Right atrium auricular region (tissue), 2 donors: ENCODE results near the gene STON1. TPM values are rescaled to one million over a fixed set of nuclear protein-coding genes. Genes with fewer than 3 reads are reported as not detected.
"Not testable (repeated sequence)": the region's sequence is repeated elsewhere in the genome, so short reads cannot be mapped to it uniquely, and the experiment has no call there.

ENCODE experiments used
- DNase-seq: peaks from one replicate; pipeline ENCODE4 v3.0.0-alpha.2; 2019; ENCODE audit warnings: low spot score
- H3K27ac ChIP-seq, 2 donors: fragments of 200-600 bp; sonication (generic); 1 replicate in 1 of 2; 2 replicates in 1 of 2; pipeline ENCODE4 v1.5.1; 2016 to 2019
- H3K27me3 ChIP-seq, 2 donors: fragments of 200-600 bp; sonication (generic); one replicate each; pipeline versions ENCODE4 v1.5.1 to v1.6.0; 2017 to 2019
- H3K36me3 ChIP-seq: fragments of 200-600 bp; sonication (generic); one replicate; pipeline ENCODE4 v1.5.1; 2016
- H3K4me1 ChIP-seq, 2 donors: fragments of 200-600 bp; sonication (generic); one replicate each; pipeline versions ENCODE4 v1.5.1 to v1.6.0; 2017 to 2019
- H3K4me3 ChIP-seq, 2 donors: fragments of 200-600 bp; sonication (generic); 1 replicate in 1 of 2; 2 replicates in 1 of 2; pipeline ENCODE4 v1.5.1; 2017 to 2019; ENCODE audit warnings: mild to moderate bottlenecking in 1 of 2, moderate library complexity in 1 of 2
- H3K9me3 ChIP-seq, 2 donors: fragments of 200-600 bp; sonication (generic); one replicate each; pipeline ENCODE4 v1.5.1; 2019
- total RNA-seq, 2 donors: library from RNA; depleted of rRNA; stranded (reverse); fragments of >200 nt; gene quantifications; one replicate each; pipeline ENCODE4 v1.1.0, GENCODE V29; 2016
- TF ChIP-seq, protein P1 (sequence below), 2 donors: fragments of 200-600 bp; sonication (generic); IDR thresholded peaks; one replicate each; pipeline ENCODE4 v1.5.1; 2019; ENCODE audit warnings: antibody characterized with exemption in 2 of 2

STON1 gene
- total RNA-seq, 2 donors from 2014 or later: 6.4 to 15.9 TPM

DNA sequence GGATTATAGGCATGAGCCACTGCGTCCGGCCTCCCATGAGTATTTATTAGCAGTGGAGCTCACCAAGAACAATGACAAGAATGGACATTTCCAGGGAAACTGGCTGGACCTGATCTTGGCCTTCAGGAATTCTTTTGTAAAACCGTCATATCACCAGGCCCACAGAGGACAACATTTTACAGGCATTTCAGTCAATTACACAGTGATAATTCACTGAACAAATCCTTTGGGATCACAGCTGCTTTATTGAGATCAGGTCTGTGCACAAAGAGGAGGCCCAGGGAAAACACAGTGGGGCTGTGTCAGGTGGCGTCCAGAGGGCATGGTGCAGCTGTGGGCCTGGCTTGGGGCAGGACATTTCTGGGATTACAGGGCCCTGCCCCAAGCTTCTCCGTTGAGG, 57.6 kb downstream of the STON1 start:
- no peaks in the 10 kb centered on the region for H3K27me3 ChIP-seq
- TF ChIP-seq, protein P1, sequence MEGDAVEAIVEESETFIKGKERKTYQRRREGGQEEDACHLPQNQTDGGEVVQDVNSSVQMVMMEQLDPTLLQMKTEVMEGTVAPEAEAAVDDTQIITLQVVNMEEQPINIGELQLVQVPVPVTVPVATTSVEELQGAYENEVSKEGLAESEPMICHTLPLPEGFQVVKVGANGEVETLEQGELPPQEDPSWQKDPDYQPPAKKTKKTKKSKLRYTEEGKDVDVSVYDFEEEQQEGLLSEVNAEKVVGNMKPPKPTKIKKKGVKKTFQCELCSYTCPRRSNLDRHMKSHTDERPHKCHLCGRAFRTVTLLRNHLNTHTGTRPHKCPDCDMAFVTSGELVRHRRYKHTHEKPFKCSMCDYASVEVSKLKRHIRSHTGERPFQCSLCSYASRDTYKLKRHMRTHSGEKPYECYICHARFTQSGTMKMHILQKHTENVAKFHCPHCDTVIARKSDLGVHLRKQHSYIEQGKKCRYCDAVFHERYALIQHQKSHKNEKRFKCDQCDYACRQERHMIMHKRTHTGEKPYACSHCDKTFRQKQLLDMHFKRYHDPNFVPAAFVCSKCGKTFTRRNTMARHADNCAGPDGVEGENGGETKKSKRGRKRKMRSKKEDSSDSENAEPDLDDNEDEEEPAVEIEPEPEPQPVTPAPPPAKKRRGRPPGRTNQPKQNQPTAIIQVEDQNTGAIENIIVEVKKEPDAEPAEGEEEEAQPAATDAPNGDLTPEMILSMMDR (IDR thresholded peaks at IDR 0.05): no peak
- H3K4me1 ChIP-seq: no peaks in the 10 kb centered on the region

DNA sequence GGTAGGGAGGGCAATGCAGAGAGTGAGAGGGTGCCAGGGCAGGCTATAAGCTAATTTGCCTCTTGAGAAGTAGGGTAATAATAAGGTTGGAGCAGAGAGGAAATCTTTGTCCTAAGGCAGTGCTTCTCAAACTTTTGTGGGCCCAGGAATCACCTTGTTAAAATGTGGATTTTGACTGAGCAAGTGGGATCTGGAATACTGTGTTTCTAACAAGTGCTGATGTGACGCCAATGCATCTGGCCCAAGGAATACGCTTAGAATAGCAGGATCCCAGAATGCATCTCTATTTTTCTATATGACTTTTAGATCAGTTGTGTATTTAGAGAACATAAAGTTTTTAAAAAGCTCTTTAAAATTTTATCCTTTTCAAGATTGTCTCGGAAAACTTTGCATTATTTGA, 58.0 kb downstream of the STON1 start:
- Histone ChIP-seq H3K36me3 (peaks cover 9% of the 10 kb centered on the region), H3K4me3 (no peak overlapping the region), H3K4me1 (no peaks in the 10 kb centered on the region), H3K27me3 (no peaks in the 10 kb centered on the region), H3K9me3 (no peaks in the 10 kb centered on the region), H3K27ac (no peak overlapping the region)
- DNase-seq: no peak
- TF ChIP-seq, protein P1 (IDR thresholded peaks at IDR 0.05): no peak

More for the DNA sequence above, 57.6 kb downstream of the STON1 start:
- peaks cover 9% of the 10 kb centered on the region for H3K36me3 ChIP-seq
- no peaks in the 10 kb centered on the region for H3K9me3 ChIP-seq
- no peak for DNase-seq
- H3K4me3 ChIP-seq: no peak overlapping the region
- H3K27ac ChIP-seq: no peak overlapping the region

DNA sequence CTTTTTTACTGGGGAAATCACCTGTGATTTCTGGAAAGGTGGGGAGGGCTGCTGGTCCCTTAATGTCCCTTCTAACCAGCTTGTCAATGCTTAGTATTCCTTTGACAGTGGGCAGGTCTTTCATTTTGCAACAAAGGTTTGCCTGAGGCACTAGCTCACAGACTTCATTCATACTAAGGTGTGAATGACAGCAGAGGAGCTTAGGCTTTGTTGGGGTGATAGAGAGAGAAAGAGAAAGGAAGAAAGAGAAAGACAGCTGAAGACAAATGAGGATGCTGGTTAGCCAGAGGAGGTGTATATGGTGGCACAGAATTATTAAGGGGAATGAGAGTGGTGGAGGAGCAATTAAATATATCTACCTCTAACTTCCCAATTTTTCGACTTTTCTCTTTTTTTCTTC, 58.8 kb downstream of the STON1 start:
- Histone ChIP-seq H3K27ac (no peak overlapping the region), H3K4me1 (no peaks in the 10 kb centered on the region), H3K9me3 (no peaks in the 10 kb centered on the region), H3K36me3 (peaks cover 9% of the 10 kb centered on the region), H3K4me3 (no peak overlapping the region), H3K27me3 (no peaks in the 10 kb centered on the region)
- TF ChIP-seq, protein P1 (IDR thresholded peaks at IDR 0.05): no peak
- DNase-seq: no peak

DNA sequence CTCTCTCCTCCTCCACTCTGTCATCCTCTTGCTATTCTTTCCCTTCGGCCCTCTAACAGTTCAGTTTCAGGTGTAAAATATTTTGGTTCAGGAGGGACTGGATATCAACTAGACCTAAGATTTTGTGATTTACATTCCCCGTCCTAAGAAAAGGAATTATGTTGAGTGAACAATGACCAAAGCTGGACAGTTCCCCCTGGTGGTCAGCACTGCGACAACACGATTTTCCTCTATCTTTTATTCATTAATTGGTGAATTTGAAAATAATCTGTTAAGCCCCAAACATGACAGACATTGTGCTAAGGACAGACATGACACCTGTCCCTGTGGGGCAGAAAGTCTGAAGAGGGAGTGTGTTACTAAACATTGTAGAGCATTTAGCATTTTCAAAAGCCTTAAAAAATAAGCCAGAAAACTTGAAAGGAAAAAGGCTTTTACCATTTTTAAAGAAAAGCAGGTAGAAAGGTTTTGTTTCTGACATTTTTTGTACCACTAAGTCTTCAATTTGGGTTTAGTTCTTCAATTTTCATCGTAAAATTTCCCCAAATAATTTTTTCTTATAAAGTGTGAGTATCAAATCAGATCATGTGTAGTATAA, 59.3 kb downstream of the STON1 start:
- H3K27ac ChIP-seq: no peak overlapping the region
- H3K36me3 ChIP-seq: peaks cover 13% of the 10 kb centered on the region
- H3K27me3 ChIP-seq: no peaks in the 10 kb centered on the region

DNA sequence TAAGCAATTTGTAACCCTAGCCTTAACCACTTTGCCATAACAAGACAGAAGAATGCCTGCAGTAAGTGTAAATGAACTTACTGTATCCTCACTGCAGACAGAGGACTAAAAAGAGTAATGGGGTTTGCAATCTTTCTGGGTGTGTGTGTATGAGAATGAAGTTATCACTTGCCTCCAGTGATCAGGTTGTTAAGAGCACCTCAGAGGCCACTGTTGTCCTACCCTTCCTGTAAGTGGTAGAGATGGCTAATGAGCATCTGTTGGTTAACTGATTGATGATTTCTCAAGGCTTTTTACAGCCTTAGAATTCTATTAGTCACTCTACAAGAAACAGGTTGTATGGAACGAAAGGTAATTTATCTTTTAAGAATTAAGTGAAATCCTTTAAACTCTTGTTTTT, 60.1 kb downstream of the STON1 start:
- Histone ChIP-seq H3K9me3 (no peaks in the 10 kb centered on the region), H3K4me1 (no peaks in the 10 kb centered on the region), H3K27ac (no peak overlapping the region), H3K27me3 (no peaks in the 10 kb centered on the region), H3K36me3 (peaks cover 13% of the 10 kb centered on the region), H3K4me3 (no peak overlapping the region)
- TF ChIP-seq, protein P1 (IDR thresholded peaks at IDR 0.05): no peak
- DNase-seq: no peak

More for the DNA sequence above, 59.3 kb downstream of the STON1 start:
- TF ChIP-seq, protein P1 (IDR thresholded peaks at IDR 0.05): peak; percentile 53 to 81
- no peak overlapping the region for H3K4me3 ChIP-seq
- DNase-seq: no peak
- H3K4me1 ChIP-seq: no peaks in the 10 kb centered on the region
- no peaks in the 10 kb centered on the region for H3K9me3 ChIP-seq

DNA sequence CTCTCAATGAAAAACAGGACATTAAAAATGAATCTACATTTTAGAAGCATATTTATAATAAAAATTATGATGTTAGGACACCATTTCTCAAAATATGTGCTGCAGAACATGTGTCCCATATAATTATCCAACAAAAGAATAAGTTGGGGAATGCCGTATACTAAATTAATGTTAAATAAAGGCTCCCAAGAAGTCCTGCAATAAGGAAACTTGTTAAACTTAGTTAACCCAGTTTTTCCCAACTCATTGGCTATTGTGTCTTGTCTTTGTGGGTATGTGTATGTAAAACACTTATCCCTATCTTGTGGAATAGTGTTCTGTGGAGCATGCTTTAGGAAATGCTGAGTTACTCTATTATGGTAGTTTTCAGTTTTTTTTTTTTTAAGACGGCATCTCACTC, 62.1 kb downstream of the STON1 start:
- Histone ChIP-seq H3K27ac (no peak overlapping the region), H3K4me1 (no peaks in the 10 kb centered on the region), H3K27me3 (no peaks in the 10 kb centered on the region), H3K4me3 (no peak overlapping the region), H3K9me3 (no peaks in the 10 kb centered on the region), H3K36me3 (peaks cover 13% of the 10 kb centered on the region)
- no peak for DNase-seq
- TF ChIP-seq, protein P1 (IDR thresholded peaks at IDR 0.05): no peak

DNA sequence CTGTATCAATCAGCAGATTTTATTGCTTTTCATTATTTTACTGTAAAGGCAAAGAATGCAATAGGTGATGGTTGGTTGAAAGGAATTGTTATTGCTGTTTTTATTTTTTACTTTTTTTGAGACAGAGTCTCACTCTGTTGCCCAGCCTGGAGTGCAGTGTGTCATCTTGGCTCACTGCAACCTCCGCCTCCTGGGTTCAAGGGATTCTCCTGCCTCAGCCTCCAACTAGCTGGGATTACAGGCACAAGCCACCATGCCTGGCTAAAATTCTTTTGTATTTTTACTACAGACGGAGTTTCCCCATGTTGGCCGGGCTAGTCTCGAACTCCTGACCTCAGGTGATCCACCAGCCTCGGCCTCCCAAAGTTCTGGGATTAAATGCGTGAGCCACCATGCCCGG, 66.8 kb downstream of the STON1 start:
- not testable (repeated sequence) for H3K27me3 ChIP-seq, H3K27ac ChIP-seq, H3K4me3 ChIP-seq, H3K4me1 ChIP-seq, H3K9me3 ChIP-seq, DNase-seq
- H3K36me3 ChIP-seq: peaks cover 10% of the 10 kb centered on the region
